ENCODE results near the gene ARRDC4.
A peak's percentile ranks its signal among the peaks of the same experiment; 100 is the strongest.

The ARRDC4 gene

GRCh38 chr15:97995881-97996603, 35.5 kb downstream of the ARRDC4 start:
- DNase-seq (ENCODE audit: insufficient read length, low spot score) (peak; percentile 17), FAIRE-seq (no peak)

GRCh38 chr15:97998307-97999071, 38.0 kb downstream of the ARRDC4 start:
- FAIRE-seq (no peak), DNase-seq (ENCODE audit: insufficient read length, low spot score) (no peak)

- DNase-seq (ENCODE audit: insufficient read length, low spot score) (no peak), FAIRE-seq (no peak)
These were observed 40.0 kb downstream of the ARRDC4 start for GRCh38 chr15:98000249-98001203.

GRCh38 chr15:98001663-98002194, 41.2 kb downstream of the ARRDC4 start:
- FAIRE-seq (peak; percentile 99), DNase-seq (ENCODE audit: insufficient read length, low spot score) (no peak)

GRCh38 chr15:98002419-98002818, 41.9 kb downstream of the ARRDC4 start:
- DNase-seq (ENCODE audit: insufficient read length, low spot score) (no peak), FAIRE-seq (no peak)

GRCh38 chr15:98002866-98003265, 42.4 kb downstream of the ARRDC4 start:
- no peak for FAIRE-seq

GRCh38 chr15:98003518-98003917, 43.0 kb downstream of the ARRDC4 start:
- DNase-seq (ENCODE audit: insufficient read length, low spot score) (no peak), FAIRE-seq (no peak)

More at GRCh38 chr15:98002866-98003265, 42.4 kb downstream of the ARRDC4 start:
- DNase-seq (ENCODE audit: insufficient read length, low spot score) = no peak

GRCh38 chr15:98003996-98004395, 43.5 kb downstream of the ARRDC4 start:
- FAIRE-seq (no peak), DNase-seq (ENCODE audit: insufficient read length, low spot score) (no peak)

- no peak for DNase-seq (ENCODE audit: insufficient read length, low spot score)
- no peak for FAIRE-seq
These were observed 45.2 kb downstream of the ARRDC4 start for GRCh38 chr15:98005659-98006058.

GRCh38 chr15:98009169-98009568, 48.7 kb downstream of the ARRDC4 start:
- no peak for DNase-seq (ENCODE audit: insufficient read length, low spot score)
- FAIRE-seq = no peak

- FAIRE-seq (no peak), DNase-seq (ENCODE audit: insufficient read length, low spot score) (no peak)
These were observed 49.5 kb downstream of the ARRDC4 start for GRCh38 chr15:98009971-98010370.

GRCh38 chr15:98012354-98012753, 51.9 kb downstream of the ARRDC4 start:
- FAIRE-seq (no peak), DNase-seq (ENCODE audit: insufficient read length, low spot score) (no peak)

- FAIRE-seq = no peak
- DNase-seq (ENCODE audit: insufficient read length, low spot score) = no peak
These were observed 53.1 kb downstream of the ARRDC4 start for GRCh38 chr15:98013631-98014030.

- DNase-seq (ENCODE audit: insufficient read length, low spot score) = no peak
- FAIRE-seq = no peak
These were observed 56.9 kb downstream of the ARRDC4 start for GRCh38 chr15:98017150-98017964.

GRCh38 chr15:98018761-98019351, 58.4 kb downstream of the ARRDC4 start:
- DNase-seq (ENCODE audit: insufficient read length, low spot score) (no peak), FAIRE-seq (no peak)
